ENCODE data around the gene UTF1.
"Not testable (repeated sequence)": the region's sequence is repeated elsewhere in the genome, so short reads cannot be mapped to it uniquely, and the experiment has no call there.

Gene UTF1

DNA sequence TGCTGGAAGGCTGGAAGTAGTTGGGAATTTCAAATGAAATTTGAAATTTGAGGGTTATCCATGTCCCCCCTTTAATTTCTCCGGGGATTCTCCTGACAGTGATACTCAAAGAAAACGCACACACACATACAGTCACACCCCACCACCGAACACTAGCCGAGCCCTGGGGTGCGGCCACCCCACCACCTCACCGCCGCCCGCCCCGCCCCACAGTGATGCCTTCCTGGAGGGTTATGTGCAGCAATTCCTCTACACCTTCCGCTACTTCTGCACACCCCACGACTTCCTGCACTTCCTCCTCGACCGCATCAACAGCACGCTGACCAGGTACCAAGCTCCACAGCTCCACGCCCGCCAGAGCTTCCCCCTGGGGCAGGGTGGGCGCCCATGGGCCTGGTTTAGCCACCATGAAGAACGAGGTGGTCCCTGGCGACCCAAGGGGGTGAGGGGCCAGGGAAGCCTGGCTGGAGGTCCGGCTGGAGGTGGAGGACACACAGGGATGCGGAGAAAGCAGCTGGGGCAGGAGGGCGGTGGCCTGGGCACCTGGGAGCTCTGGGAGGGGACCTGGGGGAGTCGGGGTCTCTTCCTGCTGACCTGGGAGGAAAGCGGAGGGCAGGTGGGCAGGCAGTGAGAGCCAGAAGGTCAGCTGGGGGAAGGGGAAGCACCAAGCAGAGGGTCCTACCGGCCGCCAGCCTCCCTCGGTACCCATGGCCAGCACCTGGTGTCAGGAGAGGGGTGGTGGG is 19.4 kb upstream of the UTF1 start:
- no peak for DNase-seq

DNA sequence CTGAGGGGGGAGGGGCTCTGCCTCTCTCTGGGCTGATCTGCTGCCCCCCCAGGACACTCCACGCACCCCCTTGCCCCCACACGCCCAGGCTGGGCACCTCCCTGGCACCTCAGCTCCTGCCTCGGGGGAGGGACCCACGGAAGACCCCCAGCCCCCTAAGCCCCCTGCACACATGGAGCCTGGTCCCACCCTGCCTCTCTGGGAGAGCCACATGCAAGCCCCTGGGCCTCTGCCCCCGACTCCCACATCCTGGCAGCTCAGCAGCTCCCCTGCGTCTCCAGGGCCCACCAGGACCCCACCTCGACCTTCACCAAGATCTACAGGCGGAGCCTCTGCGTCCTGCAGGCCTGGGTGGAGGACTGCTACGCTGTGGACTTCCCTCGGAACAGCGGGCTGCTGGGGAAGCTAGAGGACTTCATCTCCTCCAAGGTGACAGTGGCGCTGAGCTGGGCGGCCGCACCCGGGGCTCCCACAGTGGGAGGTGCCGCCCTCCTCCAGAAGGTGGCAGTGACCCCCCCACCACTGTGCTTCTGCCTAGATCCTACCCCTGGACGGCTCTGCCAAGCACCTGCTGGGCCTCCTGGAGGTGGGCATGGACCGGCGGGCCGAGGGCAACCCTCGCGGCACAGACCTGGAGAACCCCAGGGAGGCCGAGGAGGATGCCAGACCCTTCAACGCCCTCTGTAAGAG is 18.7 kb upstream of the UTF1 start:
- DNase-seq: no peak

DNA sequence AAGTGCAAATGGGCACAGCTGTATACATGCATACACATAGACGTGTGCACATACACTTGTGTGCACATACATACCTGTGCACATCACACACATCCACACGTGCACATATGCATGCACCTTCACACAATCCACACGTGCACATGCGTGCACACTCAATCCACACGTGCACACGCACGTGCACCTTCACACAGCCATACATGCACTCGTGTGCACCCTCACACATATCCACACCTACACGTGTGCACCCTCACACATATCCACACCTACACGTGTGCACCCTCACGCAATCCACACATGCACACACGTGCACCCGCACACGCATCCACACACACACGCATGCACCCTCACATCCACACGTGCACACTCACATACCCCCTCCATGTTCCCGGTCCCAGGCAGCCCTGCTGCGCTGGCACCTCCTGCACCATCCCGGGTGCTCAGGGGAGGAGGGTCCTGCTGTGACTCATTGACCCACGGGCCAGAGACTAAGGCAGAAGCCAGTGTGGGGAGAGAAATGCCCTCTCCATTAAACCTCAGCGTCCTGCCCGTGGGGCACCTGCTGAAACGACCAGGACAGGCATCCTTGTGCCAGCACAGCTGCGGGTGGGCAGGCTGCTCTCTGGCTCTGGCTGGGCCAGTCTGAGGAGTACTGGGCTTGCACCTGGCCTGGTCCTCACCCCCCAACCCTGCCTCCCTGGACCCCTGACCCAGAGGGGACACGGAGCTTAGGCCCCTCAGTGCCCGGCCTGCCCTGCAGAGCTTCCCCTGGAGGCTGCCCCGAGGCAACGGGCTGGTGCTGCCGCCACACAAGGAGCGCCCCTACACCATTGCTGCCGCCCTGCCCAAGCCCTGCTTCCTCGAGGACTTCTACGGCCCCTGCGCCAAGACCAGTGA is 17.8 kb upstream of the UTF1 start:
- DNase-seq: no peak

DNA sequence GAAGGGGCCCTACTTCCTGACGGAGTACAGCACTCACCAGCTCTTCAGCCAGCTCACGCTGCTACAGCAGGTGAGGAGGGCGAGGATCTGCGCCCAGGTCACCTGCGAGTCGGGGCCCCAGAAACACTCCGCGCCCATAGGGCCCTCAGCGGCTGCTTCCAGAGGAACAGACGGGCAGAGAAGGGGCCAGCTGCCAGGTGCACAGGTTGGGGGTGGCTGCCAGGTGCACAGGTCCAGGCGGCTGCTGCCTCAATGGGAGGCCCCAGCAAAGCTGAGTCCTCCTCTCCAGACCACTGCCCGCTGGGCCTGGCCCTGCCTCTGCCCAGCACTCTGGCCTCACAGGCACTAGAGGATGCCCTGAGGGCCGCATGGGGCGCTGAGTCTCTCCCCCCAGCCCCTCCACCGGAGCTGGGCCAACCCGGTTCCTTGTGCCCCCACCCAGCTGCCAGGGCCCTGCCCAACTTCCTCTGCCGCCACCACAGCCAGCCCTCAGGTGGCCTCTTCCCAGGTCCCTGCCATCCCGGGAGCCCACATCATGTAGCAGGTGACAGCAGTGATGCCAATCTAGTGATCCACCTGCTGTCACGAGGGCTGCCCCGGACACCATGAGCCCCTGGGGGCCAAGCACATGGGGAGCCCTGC is 17.0 kb upstream of the UTF1 start:
- DNase-seq: no peak

DNA sequence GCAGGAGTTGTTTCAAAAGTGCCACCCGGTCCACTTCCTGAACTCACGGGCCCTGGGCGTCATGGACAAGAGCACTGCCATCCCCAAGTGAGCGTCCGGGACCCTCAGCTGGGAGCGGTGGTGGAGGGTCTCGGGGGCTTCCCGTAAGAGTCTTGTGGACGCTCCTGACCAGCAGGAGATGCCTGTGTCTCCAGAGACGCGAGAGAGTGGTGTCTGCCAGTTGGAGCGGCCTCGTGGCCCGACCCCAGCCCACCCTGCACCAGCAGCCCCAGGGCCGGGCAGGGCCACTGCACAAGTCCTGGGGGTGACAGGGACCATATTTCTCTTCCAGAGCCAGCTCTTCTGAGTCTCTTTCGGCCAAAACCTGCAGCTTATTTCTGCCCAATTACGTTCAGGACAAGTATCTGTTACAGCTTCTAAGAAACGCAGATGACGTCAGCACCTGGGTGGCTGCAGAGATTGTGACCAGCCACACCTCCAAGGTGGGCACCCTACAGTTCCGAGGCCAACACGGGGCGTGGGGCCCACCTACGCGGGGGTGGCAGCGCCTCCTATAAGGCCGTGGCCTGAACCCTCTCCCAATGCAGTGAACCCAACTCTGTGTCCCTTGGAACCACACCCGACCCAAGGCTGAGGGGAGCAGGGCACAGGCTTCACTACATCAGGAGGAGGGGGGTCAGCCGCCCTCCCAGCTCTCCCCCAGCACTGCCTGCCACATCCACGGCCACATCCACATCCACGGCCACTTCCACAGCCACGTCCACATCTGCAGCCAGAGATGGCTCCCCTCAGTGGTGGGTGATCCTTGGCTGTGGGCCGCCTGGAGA is 16.2 kb upstream of the UTF1 start:
- no peak for DNase-seq

DNA sequence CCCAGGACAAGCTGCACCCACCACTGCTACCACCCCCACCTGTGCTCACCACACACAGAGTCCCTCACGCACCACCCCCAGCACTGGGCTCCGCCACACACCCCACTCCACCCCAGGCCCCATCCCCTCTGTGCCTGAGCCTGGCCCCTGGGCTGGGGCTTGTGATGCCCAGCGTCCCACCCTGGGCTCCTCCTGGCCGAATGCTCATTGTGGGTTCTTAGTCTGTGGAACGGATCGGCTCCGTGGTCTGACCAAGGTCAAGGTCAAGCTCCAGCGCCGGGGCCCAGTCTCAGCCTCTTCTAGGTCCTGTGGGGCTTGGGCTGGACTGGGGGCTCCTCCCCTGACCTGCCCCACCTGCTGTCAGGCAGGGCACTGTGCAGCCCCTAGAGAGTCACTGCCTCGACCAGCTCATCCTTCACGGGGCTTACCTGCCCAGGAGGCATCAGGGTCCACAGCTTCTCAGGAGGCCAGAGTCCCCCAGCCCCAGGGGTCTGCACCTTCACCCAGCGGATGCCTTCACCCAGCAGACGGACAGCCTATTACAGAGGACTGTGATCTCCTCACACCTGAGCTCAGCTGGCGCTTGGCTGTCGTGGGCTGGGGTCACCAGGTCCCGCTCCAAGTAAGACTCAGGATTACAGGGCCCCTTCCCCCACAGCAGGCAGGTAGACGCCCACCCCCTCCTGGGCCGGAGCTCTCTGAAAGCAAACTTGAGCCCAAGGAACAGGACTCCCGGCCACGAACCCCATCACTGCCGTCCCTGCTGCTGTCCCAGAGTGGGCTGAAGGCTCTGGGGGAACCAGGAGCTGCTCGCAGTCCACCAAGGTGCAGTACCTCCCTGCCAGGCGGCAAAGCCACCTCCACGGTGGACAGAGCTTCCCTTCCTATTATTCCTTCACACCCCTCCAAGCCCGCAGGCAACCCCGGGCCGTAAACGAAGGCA is 15.3 kb upstream of the UTF1 start:
- no peak for DNase-seq

DNA sequence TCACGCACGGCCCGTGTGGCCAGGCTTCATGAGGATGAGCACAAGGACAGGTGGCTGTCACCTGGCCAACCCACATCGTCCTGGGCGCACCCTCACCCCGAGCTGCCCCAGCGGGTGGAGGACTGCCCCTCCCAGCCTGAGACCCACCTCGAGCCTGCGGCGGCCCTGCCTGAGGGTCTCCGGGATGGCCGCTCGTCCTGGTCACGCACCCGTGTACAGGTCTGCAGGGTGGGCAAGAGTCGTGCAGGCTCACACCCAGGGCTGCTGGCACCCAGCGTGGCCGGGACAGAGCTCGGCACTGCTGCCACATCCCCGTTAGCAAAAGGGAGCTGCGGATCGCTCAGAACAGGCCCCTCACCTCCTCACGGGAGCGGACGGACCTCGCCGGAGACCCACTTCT is 14.4 kb upstream of the UTF1 start:
- DNase-seq: no peak

DNA sequence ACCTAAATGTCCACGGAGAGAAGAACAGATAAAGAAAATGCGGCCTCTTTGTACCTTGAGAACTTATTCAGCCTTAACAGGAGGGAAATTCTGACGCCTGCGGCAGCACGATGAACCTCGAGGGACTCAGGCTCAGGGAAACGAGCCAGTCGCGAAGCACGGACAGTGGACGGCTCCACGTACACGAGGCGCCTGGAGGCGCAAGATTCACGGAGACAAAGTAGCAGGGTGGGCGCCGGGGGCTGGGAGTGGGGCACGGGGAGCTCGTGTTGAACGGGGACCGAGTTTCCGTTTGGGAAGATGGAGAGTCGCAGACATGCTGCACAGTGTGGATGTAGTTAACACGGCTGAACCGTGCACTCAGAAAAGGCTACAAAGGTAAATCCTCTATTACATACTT is 13.2 kb upstream of the UTF1 start:
- DNase-seq: no peak

DNA sequence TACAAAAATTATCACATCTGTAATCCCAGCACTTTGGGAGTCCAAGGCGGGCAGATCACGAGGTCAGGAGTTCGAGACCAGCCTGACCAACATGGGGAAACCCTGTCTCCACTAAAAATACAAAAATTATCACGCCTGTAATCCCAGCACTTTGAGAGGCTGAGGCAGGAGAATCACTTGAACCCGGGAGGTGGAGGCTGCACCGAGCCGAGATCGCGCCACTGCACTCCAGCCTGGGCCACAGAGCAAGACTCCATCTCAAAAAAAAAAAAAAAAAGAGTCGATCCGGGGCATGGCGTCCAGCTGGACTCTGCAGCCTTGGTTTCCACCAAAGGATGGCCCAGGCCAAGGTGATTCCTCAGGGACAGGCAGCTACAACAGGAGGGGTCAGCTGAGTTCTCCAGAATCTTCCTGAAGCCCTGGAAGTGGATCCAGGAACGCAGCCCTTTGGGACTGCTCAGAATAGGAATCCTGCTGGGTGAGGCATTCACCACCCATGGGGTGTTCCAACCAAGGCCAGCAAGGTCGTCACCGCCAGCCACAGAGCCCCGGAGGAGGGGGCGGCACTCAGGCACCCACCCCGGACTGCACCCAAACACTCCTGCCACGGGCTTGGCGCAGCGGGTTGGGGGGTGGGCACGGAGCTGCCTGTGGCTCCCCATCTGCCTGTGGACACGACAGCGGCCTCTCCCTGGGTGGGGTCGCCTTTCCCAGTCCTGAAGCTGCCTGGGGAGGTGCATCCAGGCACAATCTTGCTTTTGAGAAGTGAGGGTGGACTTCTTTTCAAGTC is 12.0 kb upstream of the UTF1 start:
- no peak for DNase-seq

DNA sequence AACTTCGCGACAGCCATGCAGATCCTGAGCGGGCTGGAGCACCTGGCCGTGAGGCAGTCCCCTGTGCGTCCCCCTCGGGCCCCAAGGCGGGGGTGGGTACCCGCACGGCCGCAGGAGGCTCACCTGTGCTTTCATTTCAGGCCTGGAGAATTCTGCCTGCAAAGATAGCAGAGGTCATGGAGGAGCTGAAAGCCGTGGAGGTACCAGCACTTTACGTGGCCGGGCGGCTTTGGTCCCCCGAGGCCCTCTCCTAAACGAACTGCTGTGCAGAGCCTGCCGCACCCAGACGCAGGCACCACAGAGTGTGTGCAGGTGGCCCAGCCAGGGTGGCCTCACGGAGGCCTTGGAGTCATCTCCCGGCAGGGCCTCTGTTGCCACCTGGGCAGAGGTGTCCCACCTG is 11.1 kb upstream of the UTF1 start:
- DNase-seq: no peak

DNA sequence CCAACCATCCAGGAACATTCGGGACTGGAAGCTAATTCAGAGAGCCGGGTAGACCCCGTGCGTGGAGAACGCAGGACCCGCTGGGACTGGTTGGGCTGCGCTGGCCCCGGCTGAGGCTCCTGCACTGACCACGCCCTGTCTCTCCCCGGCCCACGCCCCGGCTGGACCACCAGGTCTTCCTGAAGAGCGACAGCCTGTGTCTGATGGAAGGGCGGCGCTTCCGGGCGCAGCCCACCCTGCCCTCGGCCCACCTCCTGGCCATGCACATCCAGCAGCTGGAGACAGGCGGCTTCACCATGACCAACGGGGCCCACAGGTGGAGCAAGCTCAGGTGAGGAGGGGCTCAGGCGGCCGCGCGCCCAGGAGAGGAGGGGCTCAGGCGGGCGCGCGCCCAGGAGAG is 10.2 kb upstream of the UTF1 start:
- no peak for DNase-seq

DNA sequence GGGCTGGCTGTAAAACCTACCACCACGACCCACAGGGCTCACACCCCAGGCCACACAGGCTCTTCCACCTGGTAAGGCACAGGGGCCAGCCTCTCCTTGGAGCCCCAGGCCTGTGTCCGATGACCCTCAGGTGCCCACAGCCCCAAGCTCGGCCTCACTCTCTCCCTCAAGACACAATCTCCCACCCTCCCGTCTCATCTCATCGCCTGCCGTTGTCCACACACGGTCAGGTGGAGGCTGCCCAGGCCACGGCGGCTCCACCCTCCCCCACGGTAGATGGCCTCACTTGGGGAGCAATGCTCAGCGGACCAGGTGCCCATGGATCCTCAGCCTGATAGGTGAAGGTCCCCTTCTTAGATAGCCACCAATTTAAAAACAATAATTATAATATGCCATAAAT is 8.7 kb upstream of the UTF1 start:
- no peak for DNase-seq

DNA sequence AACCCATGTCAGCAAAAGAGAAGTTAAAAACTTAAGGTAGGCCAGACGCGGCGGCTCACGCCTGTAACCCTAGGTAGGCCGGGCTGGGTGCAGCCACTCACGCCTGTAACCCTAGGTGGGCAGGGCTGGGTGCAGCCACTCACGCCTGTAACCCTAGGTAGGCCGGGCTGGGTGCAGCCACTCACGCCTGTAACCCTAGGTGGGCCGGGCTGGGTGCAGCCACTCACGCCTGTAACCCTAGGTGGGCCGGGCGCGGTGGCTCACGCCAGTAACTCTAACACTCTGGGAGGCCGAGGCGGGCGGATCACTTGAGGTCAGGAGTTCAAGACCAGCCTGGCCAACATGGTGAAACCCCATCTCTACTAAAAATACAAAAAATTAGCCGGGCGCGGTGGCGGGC is 8.3 kb upstream of the UTF1 start:
- not testable (repeated sequence) for DNase-seq

DNA sequence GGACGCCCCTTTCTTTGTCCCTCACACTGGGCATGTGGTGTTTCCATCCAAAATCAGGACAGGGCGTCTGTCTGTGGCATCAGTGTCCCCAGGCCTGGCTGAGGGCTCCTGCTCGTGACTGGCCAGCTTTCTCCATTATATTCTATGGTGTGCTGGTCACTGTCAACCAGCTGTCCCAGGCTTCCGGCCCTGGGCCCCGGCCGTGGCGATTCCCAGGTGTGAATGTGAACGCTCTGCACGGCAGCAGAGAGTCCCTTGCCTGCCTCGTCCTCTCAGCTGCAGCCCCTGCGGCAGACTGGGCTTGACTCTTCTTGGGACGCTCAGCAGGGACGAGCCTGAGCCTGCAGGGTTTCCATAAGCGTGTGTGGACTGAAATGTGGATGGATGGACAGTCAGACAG is 5.9 kb upstream of the UTF1 start:
- DNase-seq: no peak

DNA sequence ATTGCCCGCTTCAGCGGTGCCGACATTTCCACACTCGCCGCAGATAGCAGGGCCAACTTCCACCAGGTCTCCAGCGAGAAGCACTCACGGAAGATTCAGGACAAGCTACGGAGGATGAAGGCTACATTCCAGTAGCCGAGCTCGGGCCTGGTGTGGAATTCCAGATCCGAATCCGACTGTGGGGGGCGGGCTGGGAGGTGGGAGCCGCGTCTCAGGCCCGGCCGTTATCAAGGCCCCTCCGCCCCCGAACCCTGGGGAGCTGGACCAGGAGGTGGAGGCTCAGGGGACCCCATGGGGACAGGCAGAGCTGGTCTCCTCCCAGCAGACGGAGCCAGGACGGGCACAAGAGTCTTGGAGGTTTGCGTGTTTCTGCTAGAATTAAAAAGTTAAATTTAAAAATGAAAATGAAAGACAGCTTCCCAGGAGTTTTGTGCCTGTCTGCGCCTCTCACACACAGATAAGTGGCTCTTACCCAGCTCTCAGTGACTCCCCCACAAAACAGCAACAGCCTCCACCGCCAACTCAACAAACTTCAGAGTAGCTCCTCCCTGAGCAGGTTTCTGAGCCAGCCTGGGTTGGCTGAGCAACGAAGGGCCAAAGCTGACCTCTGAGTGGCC is 5.2 kb upstream of the UTF1 start:
- no peak for DNase-seq

DNA sequence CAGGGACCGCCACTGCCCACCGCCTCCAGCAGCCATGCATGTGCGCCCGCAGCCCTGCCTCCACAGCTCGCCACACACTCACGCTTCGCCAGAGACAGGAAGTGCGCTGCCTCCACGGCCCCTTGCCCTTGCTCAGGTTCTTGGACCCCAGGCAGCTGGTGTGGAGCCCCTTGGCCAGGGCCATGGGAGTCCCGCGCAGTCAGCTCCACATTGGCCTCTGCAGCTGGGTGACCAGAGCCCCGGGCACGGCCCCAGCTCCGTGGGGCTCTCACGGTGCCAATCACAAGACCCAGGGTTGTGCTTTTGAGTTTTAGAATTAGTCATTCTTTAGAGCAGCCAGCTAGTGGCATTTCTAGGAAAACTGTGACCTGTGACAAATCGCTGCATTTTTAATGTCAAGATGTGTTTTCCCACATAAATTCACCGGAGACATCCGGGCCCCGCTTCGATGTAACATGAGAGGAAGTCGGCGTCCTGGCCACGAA is 4.3 kb upstream of the UTF1 start:
- no peak for DNase-seq

DNA sequence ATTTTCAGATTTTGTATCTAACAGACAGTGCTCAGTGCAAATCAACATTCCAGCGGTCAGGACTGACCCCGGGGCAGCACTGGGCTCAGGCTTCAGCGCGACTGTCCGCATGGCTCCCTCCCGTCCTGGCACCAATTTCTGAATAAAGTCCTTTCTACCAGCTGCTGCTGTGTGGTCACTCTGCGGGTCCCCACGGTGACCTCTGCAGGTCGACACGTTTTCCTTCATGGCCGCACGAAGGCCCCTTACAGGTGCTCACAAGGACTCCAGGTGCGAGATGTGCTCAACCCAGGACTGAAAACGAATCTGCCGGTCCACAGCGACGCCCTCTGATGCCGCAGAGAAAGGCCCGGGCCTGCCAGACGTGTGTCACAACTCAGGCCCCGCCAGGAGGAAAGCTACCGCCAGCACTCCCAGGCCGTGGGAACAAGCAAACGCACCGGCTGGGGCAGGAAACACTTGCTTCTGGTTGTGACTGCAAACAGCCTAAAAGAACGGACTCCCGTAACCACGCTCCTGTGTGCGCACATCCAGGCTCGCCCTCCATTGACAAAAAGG is 3.7 kb upstream of the UTF1 start:
- DNase-seq: no peak

DNA sequence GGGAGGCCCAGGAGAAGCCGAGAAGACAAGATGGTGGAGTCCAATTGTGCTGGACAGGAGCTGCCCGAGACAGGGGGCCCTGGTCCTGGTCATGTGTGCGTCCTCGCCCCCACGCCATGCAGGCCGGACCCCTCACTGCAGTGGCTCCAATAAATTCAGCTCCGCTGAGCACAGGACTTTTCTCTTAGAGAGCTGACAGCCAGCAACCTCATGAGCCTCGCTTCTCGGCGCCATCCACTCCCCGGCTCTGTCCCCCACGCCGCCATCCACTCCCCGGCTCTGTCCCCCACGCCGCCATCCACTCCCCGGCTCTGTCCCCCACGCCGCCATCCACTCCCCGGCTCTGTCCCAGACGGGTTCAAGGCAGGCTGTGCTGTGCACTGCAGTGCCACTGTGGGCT is 2.8 kb upstream of the UTF1 start:
- no peak for DNase-seq

DNA sequence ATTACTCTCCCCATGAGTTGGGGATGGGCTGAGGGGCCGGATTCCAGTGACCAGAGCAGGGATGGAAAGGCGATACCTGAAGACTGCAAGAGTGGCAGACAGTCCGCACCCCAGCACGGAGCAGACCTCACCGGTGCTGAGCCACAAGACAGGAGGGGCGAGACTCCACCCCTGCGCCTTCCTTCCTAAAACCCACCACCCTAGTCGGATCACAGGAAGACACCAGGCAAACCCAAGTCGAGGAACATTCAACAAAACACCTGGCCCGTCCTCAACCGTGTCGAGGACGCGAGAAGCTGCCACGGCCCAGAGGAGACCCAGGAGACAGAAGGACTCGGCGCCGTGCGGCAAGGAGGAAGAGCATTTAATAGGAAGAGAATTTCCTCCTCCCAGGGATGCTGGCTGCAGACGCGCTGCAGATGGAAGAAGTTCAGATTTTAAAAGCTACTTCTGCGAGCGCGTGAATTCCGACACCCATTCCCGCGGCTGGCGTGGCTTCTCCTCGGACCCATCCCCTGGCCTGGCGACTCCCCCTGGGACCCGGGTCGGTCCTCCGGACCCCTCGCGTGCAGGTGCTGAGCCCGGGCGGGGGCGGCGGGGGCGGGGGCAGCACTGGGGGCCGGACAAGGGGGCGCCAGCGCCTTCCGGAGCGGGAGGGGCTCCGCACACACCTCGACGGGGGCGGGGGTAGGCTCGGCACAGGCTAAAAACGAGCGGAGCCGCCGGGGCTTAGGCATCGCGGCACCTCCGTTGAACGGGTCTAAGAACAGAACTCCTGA is 563 bp upstream of the UTF1 start:
- no peak for DNase-seq
